BE2C (cell line): Measurements from ENCODE around the gene GPRIN3.

ENCODE experiments used
- DNase-seq: peaks from one replicate; pipeline ENCODE4 v3.0.0-alpha.2; 2020
- H3K27me3 ChIP-seq: fragments of 250-450 bp; sonication (Bioruptor Pico); 2 replicates; pipeline ENCODE4 v1.5.1; 2020; ENCODE audit warnings: mild to moderate bottlenecking
- H3K36me3 ChIP-seq: fragments of 250-450 bp; sonication (Bioruptor Pico); 2 replicates; pipeline ENCODE4 v1.5.1; 2020; ENCODE audit warnings: mild to moderate bottlenecking
- H3K4me1 ChIP-seq: fragments of 250-450 bp; sonication (Bioruptor Pico); 2 replicates; pipeline ENCODE4 v1.5.1; 2020
- H3K4me3 ChIP-seq: 2 replicates; pipeline ENCODE4 v1.5.1; 2011; ENCODE audit warnings: low read depth, low read length
- H3K9me3 ChIP-seq: fragments of 250-450 bp; sonication (Bioruptor Pico); 2 replicates; pipeline ENCODE4 v1.5.1; 2020
- CTCF ChIP-seq: IDR thresholded peaks from 2 replicates; pipeline ENCODE4 v1.5.1; 2012; ENCODE audit warnings: mild to moderate bottlenecking, low read depth, low read length

GPRIN3 gene

GRCh38 chr4:89308161-89308500 is 531 bp upstream of the GPRIN3 start:
- no peaks in the 10 kb centered on the region for H3K4me1 ChIP-seq
- no peak for DNase-seq
- H3K9me3 ChIP-seq, result no peaks in the 10 kb centered on the region
- H3K4me3 ChIP-seq, result peak overlapping the region; percentile 60
- H3K27me3 ChIP-seq, result peaks cover 39% of the 10 kb centered on the region
- H3K36me3 ChIP-seq, result no peaks in the 10 kb centered on the region
- no peak for TF ChIP-seq CTCF

- Histone ChIP-seq H3K36me3 (no peaks in the 10 kb centered on the region), H3K9me3 (no peaks in the 10 kb centered on the region), H3K4me1 (no peaks in the 10 kb centered on the region), H3K27me3 (peaks cover 36% of the 10 kb centered on the region), H3K4me3 (peak overlapping the region; percentile 60)
- no peak for DNase-seq
- TF ChIP-seq CTCF, result no peak
Observed at GRCh38 chr4:89307178-89307445, 488 bp downstream of the GPRIN3 start.

GRCh38 chr4:89306486-89307177 is 968 bp downstream of the GPRIN3 start:
- Histone ChIP-seq H3K36me3 (no peaks in the 10 kb centered on the region), H3K9me3 (no peaks in the 10 kb centered on the region), H3K4me3 (no peak overlapping the region), H3K4me1 (no peaks in the 10 kb centered on the region), H3K27me3 (peaks cover 36% of the 10 kb centered on the region)
- no peak for TF ChIP-seq CTCF
- DNase-seq, result no peak

GRCh38 chr4:89305712-89306437 is 1.7 kb downstream of the GPRIN3 start:
- Histone ChIP-seq H3K4me3 (no peak overlapping the region), H3K36me3 (no peaks in the 10 kb centered on the region), H3K27me3 (peaks cover 36% of the 10 kb centered on the region), H3K4me1 (no peaks in the 10 kb centered on the region), H3K9me3 (no peaks in the 10 kb centered on the region)
- no peak for DNase-seq
- no peak for TF ChIP-seq CTCF

- DNase-seq, result no peak
Observed at GRCh38 chr4:89305028-89305427, 2.6 kb downstream of the GPRIN3 start.

More at GRCh38 chr4:89305028-89305427, 2.6 kb downstream of the GPRIN3 start:
- Histone ChIP-seq H3K9me3 (no peaks in the 10 kb centered on the region), H3K36me3 (no peaks in the 10 kb centered on the region), H3K4me1 (no peaks in the 10 kb centered on the region), H3K4me3 (no peak overlapping the region), H3K27me3 (peaks cover 36% of the 10 kb centered on the region)
- no peak for TF ChIP-seq CTCF
